Measurements from ENCODE around the gene KRTAP17-1.

DNA sequence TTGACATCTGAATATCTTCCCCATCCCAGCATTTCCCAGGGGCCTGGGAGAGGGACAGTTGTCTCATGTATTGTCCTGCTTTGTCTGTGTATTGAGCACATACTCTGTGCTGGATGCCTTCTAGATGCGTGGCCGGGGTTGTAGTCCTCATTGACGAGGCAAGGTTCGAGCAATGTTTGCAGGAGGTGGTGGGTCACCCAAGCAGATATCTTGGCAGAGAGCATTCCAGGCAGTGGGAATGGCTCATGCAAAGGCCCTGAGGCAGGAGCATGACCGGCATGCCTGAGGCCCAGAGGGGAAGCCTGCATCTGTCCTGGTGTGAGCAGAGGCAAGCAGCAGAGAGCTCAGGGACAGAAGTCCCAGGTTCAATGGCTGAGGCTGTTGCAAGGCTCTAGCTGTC, 17.6 kb upstream of the KRTAP17-1 start:
- TF ChIP-seq EZH2phosphoT487 (IDR thresholded peaks at IDR 0.05; ENCODE audit: borderline replicate concordance, low read depth, low read length) = no peak
- TF ChIP-seq, protein P1, sequence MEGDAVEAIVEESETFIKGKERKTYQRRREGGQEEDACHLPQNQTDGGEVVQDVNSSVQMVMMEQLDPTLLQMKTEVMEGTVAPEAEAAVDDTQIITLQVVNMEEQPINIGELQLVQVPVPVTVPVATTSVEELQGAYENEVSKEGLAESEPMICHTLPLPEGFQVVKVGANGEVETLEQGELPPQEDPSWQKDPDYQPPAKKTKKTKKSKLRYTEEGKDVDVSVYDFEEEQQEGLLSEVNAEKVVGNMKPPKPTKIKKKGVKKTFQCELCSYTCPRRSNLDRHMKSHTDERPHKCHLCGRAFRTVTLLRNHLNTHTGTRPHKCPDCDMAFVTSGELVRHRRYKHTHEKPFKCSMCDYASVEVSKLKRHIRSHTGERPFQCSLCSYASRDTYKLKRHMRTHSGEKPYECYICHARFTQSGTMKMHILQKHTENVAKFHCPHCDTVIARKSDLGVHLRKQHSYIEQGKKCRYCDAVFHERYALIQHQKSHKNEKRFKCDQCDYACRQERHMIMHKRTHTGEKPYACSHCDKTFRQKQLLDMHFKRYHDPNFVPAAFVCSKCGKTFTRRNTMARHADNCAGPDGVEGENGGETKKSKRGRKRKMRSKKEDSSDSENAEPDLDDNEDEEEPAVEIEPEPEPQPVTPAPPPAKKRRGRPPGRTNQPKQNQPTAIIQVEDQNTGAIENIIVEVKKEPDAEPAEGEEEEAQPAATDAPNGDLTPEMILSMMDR (conservative IDR thresholded peaks at IDR 0.05; ENCODE audit: low read length) = no peak

Measured in OCI-LY7 (cell line).